Ishikawa (cell line): Measurements from ENCODE around the gene CDH2.

ENCODE experiments used
- CEBPB ChIP-seq: IDR thresholded peaks from 2 replicates; pipeline ENCODE4 v1.6.1; 2012
- CREB1 ChIP-seq: IDR thresholded peaks from 2 replicates; pipeline ENCODE4 v1.6.1; 2012; ENCODE audit warnings: low read depth
- TEAD4 ChIP-seq: IDR thresholded peaks from 2 replicates; pipeline ENCODE4 v1.6.1; 2012
- YY1 ChIP-seq: IDR thresholded peaks from 2 replicates; pipeline ENCODE4 v1.6.1; 2012; ENCODE audit warnings: low read depth

DNA sequence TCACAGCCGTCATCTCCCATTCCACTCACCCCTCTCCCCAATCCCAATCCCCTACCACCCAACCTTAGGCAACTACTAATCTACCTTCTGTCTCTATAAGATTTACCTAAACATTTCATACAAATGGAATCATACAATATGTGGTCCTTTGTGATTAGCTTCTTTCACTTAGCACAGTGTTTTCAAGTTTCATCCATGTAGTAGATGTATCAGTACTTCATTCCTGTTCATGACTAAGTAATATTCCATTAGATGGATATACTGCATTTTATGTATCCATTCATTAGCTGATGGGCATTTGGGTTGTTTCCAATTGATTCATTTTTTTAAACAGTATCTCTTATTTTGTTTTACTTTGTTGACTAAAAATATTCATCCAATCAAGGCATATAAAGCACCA is 109.6 kb downstream of the CDH2 start:
- no peak for TF ChIP-seq TEAD4
- no peak for TF ChIP-seq YY1
- no peak for TF ChIP-seq CEBPB
- no peak for TF ChIP-seq CREB1
